ENCODE results near the gene PUS7. TPM values are rescaled to one million over a fixed set of nuclear protein-coding genes. Genes with fewer than 3 reads are reported as not detected.
"Not testable (repeated sequence)": the region's sequence is repeated elsewhere in the genome, so short reads cannot be mapped to it uniquely, and the experiment has no call there.

Gene PUS7
- total RNA-seq, 1 donor from 2014 or later = 20.0 TPM

DNA sequence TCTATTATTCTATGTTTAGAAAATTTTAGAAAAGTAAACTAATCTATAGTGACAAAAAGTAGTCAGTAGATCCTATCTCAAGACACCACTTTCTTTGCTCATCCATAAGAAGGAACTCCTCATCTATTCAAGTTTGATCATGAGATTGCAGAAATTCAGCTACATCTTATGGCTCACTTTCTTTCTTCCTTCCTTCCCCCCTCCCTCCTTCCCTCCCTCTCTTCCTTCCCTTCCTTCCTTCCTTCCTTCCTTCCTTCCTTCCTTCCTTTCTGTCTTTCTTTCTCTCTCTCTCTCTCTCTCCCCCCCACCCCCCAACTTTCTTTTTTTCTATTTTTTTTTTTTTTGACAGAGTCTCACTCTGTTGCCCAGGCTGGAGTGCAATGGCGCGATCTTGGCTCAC lies 98.1 kb downstream of the PUS7 start:
- Mint-ChIP-seq H3K36me3 (ENCODE audit: unreplicated experiment) (no peaks in the 10 kb centered on the region), H3K9me3 (ENCODE audit: unreplicated experiment) (no peaks in the 10 kb centered on the region), H3K4me3 (ENCODE audit: unreplicated experiment) (no peak overlapping the region), H3K4me1 (ENCODE audit: low read depth, unreplicated experiment) (no peaks in the 10 kb centered on the region), H3K27me3 (ENCODE audit: unreplicated experiment) (no peaks in the 10 kb centered on the region), H3K27ac (ENCODE audit: unreplicated experiment) (no peak overlapping the region)
- no peak for DNase-seq
- TF ChIP-seq, protein P1, sequence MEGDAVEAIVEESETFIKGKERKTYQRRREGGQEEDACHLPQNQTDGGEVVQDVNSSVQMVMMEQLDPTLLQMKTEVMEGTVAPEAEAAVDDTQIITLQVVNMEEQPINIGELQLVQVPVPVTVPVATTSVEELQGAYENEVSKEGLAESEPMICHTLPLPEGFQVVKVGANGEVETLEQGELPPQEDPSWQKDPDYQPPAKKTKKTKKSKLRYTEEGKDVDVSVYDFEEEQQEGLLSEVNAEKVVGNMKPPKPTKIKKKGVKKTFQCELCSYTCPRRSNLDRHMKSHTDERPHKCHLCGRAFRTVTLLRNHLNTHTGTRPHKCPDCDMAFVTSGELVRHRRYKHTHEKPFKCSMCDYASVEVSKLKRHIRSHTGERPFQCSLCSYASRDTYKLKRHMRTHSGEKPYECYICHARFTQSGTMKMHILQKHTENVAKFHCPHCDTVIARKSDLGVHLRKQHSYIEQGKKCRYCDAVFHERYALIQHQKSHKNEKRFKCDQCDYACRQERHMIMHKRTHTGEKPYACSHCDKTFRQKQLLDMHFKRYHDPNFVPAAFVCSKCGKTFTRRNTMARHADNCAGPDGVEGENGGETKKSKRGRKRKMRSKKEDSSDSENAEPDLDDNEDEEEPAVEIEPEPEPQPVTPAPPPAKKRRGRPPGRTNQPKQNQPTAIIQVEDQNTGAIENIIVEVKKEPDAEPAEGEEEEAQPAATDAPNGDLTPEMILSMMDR (IDR thresholded peaks at IDR 0.05; ENCODE audit: partially characterized antibody, unreplicated experiment) = no peak

DNA sequence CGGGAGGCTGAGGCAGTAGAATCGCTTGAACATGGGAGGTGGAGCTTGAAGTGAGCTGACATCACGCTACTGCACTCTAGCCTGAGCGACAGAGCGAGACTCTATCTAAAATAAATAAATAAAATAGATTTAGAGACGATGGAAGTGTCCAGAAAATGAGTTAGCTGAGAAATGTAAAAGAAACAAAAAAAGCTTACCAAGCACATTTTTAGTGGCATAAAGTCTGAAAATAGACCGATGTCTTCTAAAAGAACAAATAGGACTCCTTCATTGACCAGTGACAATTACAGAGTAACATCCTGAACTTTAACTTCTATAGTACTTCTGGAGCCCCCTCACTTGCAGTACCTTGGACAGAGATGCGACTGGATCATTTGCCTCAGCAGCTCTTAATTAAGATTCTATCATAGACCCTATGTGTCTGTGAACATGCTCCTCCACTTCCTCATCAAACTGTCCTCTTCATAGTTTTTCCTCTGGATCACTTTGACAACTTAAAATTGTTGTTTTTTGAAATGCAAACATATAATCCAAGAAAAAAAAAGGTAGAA lies 108.1 kb downstream of the PUS7 start:
- H3K4me1 Mint-ChIP-seq (ENCODE audit: low read depth, unreplicated experiment) = peaks cover 5% of the 10 kb centered on the region
- H3K4me3 Mint-ChIP-seq (ENCODE audit: unreplicated experiment) = no peak overlapping the region

DNA sequence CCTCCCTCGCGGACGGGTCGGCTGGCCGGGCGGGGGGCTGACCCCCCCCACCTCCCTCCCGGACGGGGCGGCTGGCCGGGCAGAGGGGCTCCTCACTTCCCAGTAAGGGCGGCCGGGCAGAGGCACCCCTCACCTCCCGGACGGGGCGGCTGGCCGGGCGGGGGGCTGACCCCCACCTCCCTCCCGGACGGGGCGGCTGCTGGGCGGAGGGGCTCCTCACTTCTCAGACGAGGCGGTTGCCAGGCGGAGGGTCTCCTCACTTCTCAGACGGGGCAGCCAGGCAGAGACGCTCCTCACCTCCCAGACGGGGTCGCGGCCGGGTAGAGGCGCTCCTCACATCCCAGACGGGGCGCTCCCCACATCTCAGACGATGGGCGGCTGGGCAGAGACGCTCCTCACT lies 111.3 kb downstream of the PUS7 start:
- not testable (repeated sequence) for DNase-seq; H3K4me1 Mint-ChIP-seq (ENCODE audit: low read depth, unreplicated experiment); H3K36me3 Mint-ChIP-seq (ENCODE audit: unreplicated experiment); H3K4me3 Mint-ChIP-seq (ENCODE audit: unreplicated experiment); H3K9me3 Mint-ChIP-seq (ENCODE audit: unreplicated experiment); H3K27ac Mint-ChIP-seq (ENCODE audit: unreplicated experiment); H3K27me3 Mint-ChIP-seq (ENCODE audit: unreplicated experiment)

More for the DNA sequence above, 108.1 kb downstream of the PUS7 start:
- TF ChIP-seq, protein P1 (IDR thresholded peaks at IDR 0.05; ENCODE audit: partially characterized antibody, unreplicated experiment) = no peak
- Mint-ChIP-seq H3K27ac (ENCODE audit: unreplicated experiment) (no peak overlapping the region), H3K36me3 (ENCODE audit: unreplicated experiment) (no peaks in the 10 kb centered on the region), H3K9me3 (ENCODE audit: unreplicated experiment) (peaks cover 5% of the 10 kb centered on the region), H3K27me3 (ENCODE audit: unreplicated experiment) (peaks cover 2% of the 10 kb centered on the region)
- DNase-seq = no peak

DNA sequence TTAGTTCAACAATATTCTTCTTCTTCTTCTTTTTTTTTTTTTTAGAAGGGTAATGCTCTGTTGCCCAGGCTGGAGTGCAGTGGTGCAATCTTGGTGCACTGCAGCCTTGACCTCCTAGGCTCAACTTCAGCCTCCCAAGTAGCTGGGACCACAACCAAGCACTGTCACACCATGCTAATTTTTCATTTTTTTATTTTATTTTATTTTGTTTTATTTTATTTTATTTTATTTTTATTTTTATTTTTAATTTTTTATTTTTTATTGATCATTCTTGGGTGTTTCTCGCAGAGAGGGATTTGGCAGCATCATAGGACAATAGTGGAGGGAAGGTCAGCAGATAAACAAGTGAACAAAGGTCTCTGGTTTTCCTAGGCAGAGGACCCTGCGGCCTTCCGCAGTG lies 112.3 kb downstream of the PUS7 start:
- peak overlapping the region; percentile 84 for H3K27ac Mint-ChIP-seq (ENCODE audit: unreplicated experiment)
- not testable (repeated sequence) for H3K9me3 Mint-ChIP-seq (ENCODE audit: unreplicated experiment); DNase-seq; H3K27me3 Mint-ChIP-seq (ENCODE audit: unreplicated experiment); H3K36me3 Mint-ChIP-seq (ENCODE audit: unreplicated experiment); H3K4me3 Mint-ChIP-seq (ENCODE audit: unreplicated experiment); H3K4me1 Mint-ChIP-seq (ENCODE audit: low read depth, unreplicated experiment)

DNA sequence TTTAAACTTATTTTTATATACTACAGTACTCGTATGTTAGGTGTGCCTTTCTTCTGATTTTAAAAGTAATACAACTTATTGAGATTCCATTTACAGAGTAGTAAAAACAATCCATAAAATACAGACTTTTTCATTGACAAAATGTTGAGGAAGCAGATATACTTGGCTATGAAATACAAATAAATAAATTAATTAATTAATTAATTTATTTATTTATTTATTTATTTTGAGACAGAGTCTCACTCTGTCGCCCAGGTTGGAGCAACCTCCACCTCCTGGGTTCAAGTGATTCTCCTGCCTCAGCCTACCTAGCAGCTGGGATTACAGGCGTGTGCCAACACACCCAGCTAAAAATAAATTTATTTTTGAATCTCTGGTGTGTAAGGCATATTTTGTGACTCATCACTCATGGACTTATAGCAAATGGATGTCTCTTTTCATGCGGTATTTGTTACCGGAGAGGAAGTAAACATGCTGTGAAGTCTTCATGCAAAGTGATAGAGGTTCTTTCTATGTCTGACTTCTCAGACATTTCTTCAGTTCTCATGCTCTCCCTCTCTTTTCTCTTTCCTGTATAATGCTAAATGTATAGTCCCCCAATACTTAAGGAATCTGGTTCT lies 113.2 kb downstream of the PUS7 start:
- no peak for DNase-seq
- Mint-ChIP-seq H3K27me3 (ENCODE audit: unreplicated experiment) (no peaks in the 10 kb centered on the region), H3K36me3 (ENCODE audit: unreplicated experiment) (no peaks in the 10 kb centered on the region), H3K27ac (ENCODE audit: unreplicated experiment) (peak overlapping the region; percentile 84), H3K4me3 (ENCODE audit: unreplicated experiment) (no peak overlapping the region), H3K9me3 (ENCODE audit: unreplicated experiment) (peaks cover 5% of the 10 kb centered on the region), H3K4me1 (ENCODE audit: low read depth, unreplicated experiment) (peaks cover 5% of the 10 kb centered on the region)
- TF ChIP-seq, protein P1 (IDR thresholded peaks at IDR 0.05; ENCODE audit: partially characterized antibody, unreplicated experiment) = no peak

Other genes starting within 250 kb of the PUS7 start
- 131 TPM for gene SRPK2, start 133.3 kb downstream of the PUS7 start, total RNA-seq (ENCODE audit: unreplicated experiment)
- gene RINT1, start 9.9 kb upstream of the PUS7 start, total RNA-seq (ENCODE audit: unreplicated experiment) = 23.4 TPM
- not detected for gene EFCAB10, start 59.2 kb upstream of the PUS7 start, total RNA-seq (ENCODE audit: unreplicated experiment)

Measured in glutamatergic neuron (in vitro differentiated cells).